ENCODE measurements around the gene SMIM41.

GRCh38 chr12:52046859-52047258 lies 32.6 kb upstream of the SMIM41 start:
- no peak for TF ChIP-seq CTCF (IDR thresholded peaks at IDR 0.05)
- no peak for TF ChIP-seq POLR2A (IDR thresholded peaks at IDR 0.05)

Measured in testis (tissue), 2 donors.